Forelimb muscle (tissue), 1 donor: ENCODE data around the gene RAD1. TPM values are rescaled to one million over a fixed set of nuclear protein-coding genes. Genes with fewer than 3 reads are reported as not detected.
"Not testable (repeated sequence)": the region's sequence is repeated elsewhere in the genome, so short reads cannot be mapped to it uniquely, and the experiment has no call there.

ENCODE experiments used
- DNase-seq: peaks from one replicate; pipeline ENCODE4 v3.0.0-alpha.2; 2013; ENCODE audit warnings: low read depth
- polyA plus RNA-seq: library from polyadenylated mRNA; unstranded; fragments of 120-200 nt; gene quantifications from one replicate; pipeline ENCODE4 v1.2.1, GENCODE V29; 2013; ENCODE audit not compliant: insufficient read length

Gene RAD1, protein sequence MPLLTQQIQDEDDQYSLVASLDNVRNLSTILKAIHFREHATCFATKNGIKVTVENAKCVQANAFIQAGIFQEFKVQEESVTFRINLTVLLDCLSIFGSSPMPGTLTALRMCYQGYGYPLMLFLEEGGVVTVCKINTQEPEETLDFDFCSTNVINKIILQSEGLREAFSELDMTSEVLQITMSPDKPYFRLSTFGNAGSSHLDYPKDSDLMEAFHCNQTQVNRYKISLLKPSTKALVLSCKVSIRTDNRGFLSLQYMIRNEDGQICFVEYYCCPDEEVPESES
- polyA plus RNA-seq = 20.1 TPM

DNA sequence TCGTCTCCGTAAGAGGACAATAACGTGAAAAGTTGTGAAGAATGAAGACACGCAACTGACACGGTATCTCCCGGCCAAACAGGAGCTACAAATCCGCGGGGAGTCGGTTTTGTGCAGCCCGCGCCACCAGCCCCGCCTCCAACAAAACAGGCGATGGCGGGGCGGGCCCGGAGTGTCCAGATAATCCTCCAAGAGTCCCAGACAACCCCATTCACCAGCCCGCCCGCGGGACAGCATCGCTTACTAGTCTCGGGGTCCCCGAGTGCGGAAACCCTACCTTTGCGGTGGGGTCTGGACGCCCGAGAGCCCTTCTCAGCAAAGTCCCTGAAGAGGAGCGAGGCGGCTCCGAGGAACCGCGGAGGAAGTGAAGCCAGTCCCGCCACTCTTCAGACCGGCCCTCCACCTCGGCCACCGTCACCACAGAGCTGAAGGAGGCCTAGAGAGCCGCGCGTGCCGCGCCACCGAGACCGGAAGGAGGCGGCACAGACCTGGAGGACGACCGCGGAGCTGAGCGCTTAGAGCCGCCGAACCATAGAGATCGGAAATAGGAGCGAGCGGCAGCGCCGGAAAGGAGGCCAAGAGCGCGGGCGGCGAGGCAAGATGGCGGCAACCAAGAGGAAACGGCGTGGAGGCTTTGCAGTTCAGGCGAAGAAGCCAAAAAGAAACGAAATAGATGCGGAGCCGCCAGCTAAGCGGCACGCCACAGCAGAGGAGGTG is at the start of gene RAD1, which contains the start of gene BRIX1:
RAD1 (minus strand) TSS at position 366 of the 717 bp plus-strand sequence. CDS start 612 bp downstream, outside the sequence.
BRIX1 (plus strand) TSS at position 573 of the 717 bp plus-strand sequence; CDS start at position 601, 28 bp downstream.
- DNase-seq = peak; percentile 96

DNA sequence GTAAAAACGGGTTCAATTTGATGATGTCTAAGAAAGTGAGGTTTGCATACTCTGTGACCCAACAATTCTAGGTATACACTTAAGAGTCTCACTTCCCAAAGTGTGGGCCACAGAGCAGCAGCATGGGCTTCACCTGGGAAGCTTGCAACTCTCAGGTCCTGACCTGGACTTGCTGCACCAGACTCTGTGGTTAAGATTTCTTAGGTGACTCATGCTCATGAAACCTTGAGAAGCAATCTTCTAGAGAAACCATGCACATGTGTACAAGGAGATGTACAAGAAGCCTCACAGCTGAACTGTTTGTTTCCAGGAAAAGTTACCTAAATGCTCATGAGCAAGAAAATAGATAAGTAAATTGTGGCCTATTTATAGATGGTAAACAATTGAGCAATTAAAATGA is 44.0 kb upstream of the RAD1 start:
- no peak for DNase-seq

DNA sequence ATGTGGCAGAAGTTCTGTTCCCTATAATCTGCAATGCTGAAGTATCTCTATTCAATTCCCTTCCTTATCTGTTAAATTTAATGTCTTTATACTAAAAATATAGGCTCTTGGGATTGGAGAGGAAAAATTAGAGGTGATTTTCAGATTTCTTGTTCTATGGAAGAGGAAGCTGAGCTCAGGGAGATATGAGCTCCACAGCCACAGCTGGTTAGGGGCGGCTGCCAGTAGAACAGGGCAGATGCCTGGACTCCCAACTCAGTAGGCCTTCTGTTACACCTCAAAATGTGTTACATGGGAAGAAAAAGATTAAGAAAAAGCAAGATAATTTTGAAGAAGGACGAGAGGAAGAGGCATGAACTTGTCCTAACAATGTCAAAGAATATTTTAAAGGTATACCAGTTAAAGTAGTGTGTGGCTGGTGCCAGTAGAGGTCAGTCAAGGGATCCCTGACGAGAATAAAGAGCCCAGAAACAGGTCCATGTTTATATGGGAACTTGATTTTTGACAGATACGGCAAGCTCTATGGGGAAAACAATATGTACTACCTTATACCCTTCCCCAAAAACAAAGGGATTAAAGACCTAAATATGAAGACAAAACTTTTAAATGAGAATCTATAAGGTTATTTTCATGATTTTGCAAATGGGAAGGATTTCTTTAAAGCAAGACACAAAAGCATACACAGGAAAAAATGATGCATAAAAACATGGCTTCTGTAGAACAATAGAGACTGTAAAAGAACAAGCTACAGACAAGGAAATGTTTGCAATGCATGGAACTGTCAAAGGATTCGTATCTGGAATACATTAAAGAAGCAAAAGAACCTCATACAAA is 42.8 kb upstream of the RAD1 start:
- no peak for DNase-seq

DNA sequence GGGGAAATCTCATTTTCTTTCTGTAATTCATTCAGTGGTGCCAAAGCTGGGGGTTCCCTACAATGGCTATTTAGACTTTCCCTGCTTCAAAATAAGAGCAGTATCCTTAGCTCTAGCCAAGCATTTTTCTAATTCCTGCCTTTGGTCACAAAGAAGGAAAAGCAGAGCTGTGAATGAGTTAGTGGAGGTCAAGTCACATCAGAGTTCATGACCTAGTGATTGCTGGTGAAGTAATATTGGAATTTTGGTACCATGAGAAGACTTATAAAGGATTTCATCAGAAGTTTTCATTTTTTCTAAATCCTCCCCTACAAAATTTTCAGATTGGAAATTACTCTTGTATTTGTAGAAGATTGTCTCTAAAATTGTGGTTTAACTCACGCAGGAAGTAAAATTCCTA is 42.0 kb upstream of the RAD1 start:
- no peak for DNase-seq

DNA sequence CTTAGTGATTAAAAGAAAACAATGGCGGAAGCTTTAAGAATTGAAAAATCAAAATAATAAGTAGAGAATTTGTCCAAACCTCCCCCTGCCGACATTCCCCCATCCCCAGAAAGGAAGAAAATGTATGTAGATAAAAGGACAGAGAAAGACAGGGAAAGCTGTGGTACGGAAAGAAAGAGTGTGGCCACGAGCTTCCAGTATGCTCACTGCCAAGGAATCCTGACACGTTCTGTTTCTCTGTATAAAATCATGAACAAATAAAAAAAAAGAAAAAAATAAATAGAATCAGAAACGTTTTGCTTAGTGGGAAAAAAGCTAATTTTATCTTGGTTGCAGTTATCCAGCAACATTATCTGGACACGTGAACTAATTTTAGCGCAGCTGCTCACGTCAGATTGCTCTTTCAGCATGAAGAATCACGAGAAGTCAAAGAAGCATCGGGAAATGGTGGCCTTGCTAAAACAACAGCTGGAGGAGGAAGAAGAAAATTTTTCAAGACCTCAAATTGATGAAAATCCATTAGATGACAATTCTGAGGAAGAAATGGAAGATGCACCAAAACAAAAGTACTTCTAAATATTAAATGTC is 29.2 kb upstream of the RAD1 start:
- no peak for DNase-seq

DNA sequence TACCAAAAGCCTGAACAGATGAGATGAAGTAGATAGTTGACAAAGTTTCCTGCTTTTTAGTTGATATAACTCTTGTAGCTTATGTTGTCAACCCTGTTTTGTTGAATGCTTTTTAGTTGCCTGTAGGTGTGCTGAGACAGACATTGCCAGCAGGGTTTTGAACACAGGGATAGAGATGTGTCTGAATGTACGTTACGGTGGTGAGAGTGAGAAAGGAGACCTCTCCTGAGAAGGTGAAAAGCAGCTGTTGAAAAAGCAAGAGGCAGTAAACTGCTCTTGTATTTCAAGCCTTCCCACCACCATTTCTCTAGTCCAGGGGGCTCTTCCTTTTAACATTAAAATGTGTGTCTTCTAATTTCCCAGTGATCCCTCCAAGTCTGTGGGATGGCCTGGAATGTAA is 28.7 kb upstream of the RAD1 start:
- no peak for DNase-seq

DNA sequence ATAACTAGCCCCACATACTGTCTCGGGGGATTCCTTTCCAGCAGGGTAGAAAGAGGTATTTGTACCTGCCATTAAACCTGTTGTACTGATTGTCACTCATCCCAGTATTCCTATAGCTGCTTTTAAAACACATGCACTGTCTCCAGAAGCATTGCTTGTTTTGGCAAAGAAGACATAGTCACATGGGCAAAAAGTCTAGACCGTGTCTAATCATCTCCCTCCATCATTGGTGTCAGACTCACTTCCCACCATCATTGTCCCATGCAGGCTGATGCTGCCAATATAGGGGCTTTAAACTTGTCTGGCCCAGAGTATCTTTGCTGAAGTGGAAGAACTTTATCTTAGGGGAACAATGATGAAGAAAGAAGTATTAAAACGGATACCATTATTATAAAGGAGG is 26.6 kb upstream of the RAD1 start:
- no peak for DNase-seq

DNA sequence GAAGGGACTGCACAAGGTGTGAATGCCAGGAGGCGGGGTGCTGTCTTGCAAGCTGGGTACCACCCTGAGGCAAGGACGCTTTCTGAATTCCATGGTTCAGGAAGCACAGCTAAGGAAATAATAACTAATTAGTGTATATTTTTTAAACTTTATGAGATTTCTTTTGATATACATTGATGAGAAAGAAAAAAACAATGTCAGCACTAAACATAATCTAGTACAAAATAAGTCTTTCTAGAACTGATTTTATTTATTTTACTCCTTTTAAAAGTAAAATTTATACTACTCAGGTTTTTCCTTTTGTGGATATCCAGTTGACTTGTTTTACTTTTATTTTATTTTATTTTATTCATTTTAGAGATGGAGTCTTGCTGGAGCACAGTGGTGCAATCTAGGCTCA is 17.6 kb upstream of the RAD1 start:
- no peak for DNase-seq

DNA sequence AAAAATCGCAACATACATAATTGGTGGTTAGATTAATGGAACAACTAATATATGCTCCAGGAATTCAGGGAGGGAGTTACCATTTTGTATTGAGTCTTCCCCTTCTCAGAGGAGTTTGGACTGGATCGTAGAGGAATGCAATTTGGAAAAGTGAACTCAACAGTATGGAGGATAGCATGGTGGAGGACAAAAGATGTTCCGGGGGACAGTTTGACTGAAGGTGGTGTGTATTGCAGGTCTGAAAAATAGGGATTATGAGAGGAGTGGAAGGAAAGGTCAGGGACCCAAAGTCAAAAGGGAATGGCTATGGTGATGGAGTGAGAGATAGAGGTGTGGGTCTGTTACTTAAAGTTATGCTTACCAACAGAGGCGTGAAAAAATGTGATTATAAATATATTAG is 15.6 kb upstream of the RAD1 start:
- DNase-seq = no peak

DNA sequence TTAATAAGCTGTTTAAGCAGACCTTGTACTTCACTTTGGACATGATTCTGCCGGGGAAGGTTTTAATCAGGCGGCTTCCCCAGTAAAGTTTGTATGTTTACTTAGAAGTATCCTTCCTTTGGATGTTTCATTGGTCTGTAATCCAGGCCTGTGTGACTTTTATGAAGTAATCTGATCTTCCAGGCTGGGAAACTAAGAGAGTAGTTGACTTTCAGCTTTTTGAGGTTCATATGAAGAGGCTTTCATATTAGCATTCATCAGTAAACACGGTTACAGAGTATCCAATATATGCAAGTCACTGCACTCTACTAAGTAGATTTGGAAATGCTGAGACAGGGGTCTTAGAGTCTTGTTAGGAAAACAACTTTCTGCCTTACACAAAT is 15.1 kb upstream of the RAD1 start:
- no peak for DNase-seq

DNA sequence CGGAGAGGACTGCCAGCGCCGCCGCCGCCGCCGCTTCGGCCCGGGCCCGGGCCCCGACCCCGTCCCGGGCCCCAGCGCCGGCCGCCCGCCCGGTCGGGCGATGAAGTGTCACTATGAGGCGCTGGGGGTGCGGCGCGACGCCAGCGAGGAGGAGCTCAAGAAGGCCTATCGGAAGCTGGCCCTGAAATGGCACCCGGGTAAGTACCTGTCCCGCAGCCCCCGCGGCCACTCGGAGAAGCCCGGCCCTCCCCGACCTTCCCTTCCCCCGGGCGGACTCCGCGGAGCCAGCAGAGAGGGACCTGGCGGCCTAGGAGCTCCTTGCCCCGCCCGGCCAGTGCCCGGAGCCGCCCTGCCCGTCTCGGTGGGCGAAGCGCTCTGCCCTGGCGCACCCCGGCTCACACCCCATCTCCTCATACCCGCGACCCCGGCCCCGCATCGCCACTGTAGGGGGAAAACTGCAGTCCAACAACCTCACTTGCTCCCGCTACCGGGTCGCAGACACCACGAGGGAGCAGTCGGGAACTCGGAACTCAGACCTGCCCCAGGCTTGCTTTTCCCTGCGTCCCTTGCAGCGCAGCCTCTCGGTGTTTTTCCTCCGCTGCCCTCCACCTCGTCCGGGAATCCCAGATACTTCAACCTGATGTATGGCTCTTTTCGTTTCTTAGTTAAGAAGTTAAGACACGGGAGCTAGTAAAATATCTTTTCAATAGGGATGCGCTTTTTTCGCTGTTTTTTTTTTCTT is 14.6 kb upstream of the RAD1 start:
- DNase-seq = no peak

DNA sequence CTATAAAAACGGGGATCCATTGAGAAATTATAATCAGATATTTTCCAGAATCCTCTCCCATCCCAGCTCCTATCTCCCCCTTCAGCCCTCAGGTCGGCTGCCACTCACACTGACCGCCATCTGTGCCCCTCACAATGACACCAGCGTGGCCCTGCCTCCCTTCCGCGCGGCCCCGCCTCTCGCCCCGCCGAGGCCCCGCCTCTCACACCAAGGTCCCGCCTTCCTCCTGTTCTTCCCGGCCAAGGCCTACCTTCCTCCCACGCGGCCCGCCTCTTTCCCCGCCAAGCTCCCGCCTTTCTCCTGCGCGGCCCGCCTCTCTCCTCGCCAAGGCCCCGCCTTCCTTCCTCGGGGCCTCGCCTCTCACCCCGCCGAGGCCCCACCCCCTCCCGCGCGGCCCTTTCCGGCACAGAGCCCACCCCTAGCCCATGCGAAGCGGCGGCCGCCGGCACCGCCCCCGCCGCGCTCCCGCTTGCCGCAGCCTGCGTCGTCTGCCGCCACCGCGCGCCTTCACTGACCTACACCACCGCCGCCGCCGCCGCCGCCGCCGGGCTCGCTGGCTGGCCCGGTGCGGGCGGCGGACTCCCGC is 13.9 kb upstream of the RAD1 start, which contains the start of gene DNAJC21:
DNAJC21 (plus strand) TSS at position 426 of the 586 bp plus-strand sequence. CDS start 261 bp downstream, outside the sequence.
- peak; percentile 81 for DNase-seq

DNA sequence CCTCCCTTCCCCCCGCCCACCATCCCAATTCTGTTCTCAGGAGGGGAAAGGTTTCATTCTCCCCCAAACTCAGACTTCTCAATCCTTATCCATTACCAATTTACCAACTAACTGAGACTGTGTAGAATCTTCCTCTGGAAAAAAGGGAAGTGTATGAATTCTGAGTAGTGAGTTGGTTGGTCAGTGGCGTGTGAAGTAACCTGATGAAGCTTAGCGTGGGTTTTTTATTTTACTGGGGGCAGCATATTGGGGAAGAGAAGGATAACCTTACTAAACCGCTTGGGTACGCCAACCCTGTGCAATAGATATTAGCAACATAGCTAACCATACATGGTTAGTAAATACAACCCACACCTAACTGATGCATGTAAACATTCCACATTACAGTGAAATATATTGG is 13.0 kb upstream of the RAD1 start:
- no peak for DNase-seq

DNA sequence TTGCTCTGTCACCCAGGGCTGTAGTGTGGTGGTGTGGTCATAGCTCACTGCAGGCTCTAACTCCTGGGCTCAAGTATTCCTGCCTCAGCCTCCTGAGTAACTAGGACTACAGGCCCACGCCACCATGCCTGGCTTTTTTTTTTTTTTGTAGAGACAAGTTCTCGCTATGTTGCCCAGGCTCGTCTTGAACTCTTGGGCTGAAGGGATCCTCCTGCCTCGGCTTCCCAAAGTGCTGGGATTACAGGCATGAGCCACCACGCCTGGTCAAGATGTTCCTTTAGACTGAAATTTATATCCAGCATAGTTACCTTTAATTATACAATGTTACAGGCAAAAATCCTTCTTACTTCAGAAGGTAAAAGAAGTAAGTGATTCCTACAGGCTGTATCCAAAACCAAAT is 12.5 kb upstream of the RAD1 start:
- DNase-seq = no peak

DNA sequence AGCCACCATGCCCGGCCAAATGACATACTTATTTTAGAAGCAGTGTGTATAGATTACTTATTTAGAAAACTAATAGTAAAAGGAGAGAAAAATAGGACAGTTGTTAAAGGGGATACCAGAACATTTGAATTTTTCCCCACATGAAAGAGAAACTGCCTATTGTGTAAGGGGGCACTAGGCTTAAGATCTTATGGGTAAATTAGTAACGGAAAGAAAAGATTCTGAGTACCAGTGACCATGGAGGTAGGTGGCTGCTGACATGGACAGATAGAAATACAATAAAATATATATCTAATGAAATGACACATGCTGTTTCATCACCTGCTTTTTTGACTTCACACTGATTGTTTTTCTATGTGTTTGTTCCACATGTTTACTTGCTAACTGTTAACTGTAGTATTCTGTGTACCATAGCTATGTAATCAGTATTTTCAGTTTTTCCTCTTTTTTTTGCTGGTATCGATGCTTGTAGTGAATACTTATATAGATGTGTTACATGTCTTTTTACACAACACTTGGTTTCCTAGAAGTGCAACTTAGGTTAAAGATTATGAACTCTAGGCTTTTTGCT is 11.1 kb upstream of the RAD1 start:
- no peak for DNase-seq

DNA sequence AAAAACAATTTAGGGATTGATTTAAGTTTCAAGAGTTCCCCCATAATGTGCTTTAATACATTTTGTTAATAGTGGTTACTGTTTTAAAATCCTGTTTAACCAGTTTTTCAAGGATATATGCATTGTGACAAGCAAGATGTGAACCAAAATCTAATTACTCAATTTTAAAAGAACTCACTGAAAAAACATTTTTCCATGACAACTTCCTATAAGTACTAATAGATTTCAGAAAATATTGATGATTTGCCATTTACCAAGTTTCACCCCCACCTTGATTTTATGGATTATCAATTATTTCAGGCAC is 9.1 kb upstream of the RAD1 start:
- DNase-seq = no peak

DNA sequence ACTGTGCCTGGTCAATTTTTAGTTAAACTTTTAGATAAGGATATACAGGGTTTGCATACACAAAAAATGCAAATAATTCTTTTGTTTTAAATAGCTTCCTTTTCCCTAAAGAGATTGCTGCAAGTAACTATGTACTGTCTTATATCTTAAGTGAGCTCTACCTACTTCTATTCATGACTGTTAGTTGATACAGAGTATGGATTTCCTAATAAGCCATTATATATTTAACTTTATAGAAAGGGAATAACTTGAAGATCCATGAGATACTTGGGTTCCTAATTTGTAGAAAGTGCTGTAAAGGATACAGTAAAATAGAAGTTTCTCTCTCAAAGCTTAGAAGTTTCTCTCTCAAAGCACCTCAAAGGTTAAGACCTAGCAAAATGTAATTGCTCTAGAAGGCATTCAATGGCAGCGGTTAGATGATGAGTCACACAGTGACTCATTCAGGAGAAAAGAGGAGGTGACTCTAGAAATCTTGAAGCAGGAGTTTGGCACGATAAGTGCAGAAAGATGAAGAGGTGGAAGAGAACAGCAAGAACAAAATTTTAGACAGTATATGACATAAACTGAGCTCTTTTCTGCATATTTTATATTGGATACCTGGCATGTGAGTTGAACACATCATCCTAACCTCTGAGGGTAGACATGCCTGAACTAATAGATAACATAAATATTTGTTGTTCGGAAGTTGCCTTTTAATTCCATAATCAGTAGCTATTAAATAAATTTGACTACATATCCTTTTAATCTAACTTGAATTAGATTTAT is 8.6 kb upstream of the RAD1 start:
- DNase-seq = no peak

DNA sequence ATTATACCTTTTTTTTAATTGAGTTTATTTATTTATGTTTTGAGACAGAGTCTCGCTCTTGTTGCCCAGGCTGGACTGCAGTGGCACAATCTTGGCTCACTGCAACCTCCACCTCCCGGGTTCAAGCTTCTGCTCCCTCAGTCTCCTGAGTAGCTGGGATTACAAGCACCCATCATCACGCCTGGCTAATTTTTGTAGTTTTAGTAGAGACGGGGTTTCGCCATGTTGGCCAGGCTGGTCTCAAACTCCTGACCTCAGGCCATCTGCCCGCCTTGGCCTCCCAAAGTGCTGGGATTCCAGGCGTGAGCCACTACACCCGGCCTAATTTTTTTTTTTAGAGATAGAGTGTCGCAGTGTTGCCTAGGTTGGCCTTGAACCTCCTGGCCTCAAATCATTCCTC is 8.0 kb upstream of the RAD1 start:
- DNase-seq = not testable (repeated sequence)

DNA sequence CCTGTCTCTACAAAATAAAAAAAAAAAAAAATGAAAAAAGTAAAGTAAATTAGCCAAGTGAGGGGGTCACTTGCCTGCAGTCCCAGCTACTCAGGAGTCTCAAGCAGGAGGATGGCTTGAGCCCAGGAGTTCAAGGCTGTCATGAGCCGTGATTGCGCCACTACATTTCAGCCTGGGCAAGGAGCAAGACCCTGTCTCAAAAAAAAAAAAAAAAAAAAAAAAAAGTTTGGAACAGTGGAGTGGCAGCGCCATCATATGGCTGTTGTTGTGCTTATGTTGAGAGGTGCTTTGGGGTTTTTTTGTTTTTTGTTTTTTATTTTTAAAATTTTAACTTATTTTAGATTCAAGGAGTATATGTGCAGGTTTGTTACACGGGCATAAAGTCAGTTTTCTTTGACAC is 3.8 kb upstream of the RAD1 start:
- no peak for DNase-seq

DNA sequence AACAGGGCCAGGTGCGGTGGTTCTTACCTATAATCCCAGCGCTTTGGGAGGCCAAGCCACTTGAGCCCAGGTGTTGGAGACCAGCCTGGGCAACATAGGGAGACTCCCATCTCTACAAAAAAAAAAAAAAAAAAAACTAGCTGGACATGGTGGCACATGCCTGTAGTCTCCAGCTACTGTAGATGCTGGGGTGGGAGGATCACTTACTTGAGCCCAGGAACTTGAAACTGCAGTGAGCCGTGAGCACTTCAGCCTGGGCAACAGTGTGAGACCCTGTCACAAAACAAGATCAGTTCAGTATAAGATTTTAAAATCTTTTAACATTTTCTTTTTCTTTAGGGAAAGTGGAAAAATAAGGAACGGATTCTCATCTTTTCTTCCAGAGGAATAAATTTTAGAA is 2.7 kb upstream of the RAD1 start:
- no peak for DNase-seq
